Measurements from ENCODE around the gene ZNF239.
"Not testable (repeated sequence)": the region's sequence is repeated elsewhere in the genome, so short reads cannot be mapped to it uniquely, and the experiment has no call there.

The ZNF239 gene

DNA sequence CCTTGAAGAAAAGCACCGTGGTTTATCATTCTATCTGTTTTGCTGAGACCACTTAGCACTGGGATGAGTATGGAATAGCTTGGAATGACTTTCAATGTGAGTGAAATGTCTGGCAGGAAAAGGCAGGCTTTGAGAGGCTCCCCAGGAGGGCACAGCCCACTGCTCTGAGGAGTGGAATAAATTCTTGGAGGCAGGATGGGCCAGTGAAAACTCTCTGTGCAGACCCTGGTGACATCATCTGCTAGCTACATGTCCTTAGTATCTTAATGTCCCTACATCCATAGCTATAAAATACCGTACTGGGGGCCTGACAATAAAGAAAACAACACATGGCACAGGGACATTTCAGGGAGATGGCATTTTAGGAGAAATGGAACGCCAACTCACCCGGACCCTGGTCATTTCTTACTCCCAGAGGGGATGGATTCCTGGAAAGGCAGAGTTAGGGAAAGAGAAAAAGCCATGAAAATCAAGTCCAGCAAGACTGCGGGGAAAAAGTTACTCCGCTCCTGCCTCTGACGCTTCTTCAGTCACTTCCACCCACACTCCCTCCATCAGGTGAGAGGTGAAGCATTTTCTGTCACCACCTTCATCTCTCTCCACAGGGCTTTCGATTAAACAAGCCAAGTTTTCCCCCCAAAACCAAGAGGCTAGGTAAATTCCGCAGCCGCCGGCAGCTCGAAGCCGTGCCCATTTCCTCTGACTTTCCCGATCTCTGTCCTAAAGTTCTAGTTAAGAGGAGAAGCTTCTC lies 991 bp downstream of the ZNF239 start:
- TF ChIP-seq, protein P1, sequence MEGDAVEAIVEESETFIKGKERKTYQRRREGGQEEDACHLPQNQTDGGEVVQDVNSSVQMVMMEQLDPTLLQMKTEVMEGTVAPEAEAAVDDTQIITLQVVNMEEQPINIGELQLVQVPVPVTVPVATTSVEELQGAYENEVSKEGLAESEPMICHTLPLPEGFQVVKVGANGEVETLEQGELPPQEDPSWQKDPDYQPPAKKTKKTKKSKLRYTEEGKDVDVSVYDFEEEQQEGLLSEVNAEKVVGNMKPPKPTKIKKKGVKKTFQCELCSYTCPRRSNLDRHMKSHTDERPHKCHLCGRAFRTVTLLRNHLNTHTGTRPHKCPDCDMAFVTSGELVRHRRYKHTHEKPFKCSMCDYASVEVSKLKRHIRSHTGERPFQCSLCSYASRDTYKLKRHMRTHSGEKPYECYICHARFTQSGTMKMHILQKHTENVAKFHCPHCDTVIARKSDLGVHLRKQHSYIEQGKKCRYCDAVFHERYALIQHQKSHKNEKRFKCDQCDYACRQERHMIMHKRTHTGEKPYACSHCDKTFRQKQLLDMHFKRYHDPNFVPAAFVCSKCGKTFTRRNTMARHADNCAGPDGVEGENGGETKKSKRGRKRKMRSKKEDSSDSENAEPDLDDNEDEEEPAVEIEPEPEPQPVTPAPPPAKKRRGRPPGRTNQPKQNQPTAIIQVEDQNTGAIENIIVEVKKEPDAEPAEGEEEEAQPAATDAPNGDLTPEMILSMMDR (IDR thresholded peaks at IDR 0.05; ENCODE audit: poor library complexity, severe bottlenecking), result no peak
- DNase-seq (ENCODE audit: low spot score), result no peak
- peaks cover 4% of the 10 kb centered on the region for H3K4me1 ChIP-seq (ENCODE audit: insufficient read depth, poor library complexity, severe bottlenecking)
- no peaks in the 10 kb centered on the region for H3K9me3 ChIP-seq (ENCODE audit: severe bottlenecking)
- peak overlapping the region; percentile 17 for H3K27ac ChIP-seq (ENCODE audit: poor library complexity, severe bottlenecking)
- H3K4me3 ChIP-seq (ENCODE audit: severe bottlenecking), result peak overlapping the region; percentile 38
- H3K27me3 ChIP-seq (ENCODE audit: insufficient read depth, poor library complexity, severe bottlenecking), result no peaks in the 10 kb centered on the region
- no peak for ATAC-seq (ENCODE audit: low read depth)
- H3K36me3 ChIP-seq (ENCODE audit: low read depth), result 0 out of 2 replicates have a peak, but pooled peaks cover 3% of the 10 kb centered on the region

- no peaks in the 10 kb centered on the region for H3K9me3 ChIP-seq (ENCODE audit: severe bottlenecking)
- H3K36me3 ChIP-seq (ENCODE audit: low read depth), result peaks cover 3% of the 10 kb centered on the region; the same call in 1 of the 2 replicates
- no peaks in the 10 kb centered on the region for H3K27me3 ChIP-seq (ENCODE audit: insufficient read depth, poor library complexity, severe bottlenecking)
- H3K4me1 ChIP-seq (ENCODE audit: insufficient read depth, poor library complexity, severe bottlenecking), result peaks cover 4% of the 10 kb centered on the region
- H3K4me3 ChIP-seq (ENCODE audit: severe bottlenecking), result no peak overlapping the region
- ATAC-seq (ENCODE audit: low read depth), result no peak
- TF ChIP-seq, protein P1 (IDR thresholded peaks at IDR 0.05; ENCODE audit: poor library complexity, severe bottlenecking), result no peak
- DNase-seq (ENCODE audit: low spot score), result no peak
- H3K27ac ChIP-seq (ENCODE audit: poor library complexity, severe bottlenecking), result no peak overlapping the region
These were observed 3.4 kb downstream of the ZNF239 start for GRCh38 chr10:43570971-43571370.

GRCh38 chr10:43569681-43570080 lies 4.7 kb downstream of the ZNF239 start:
- H3K27me3 ChIP-seq (ENCODE audit: insufficient read depth, poor library complexity, severe bottlenecking), result no peaks in the 10 kb centered on the region
- TF ChIP-seq, protein P1 (IDR thresholded peaks at IDR 0.05; ENCODE audit: poor library complexity, severe bottlenecking), result no peak
- peaks cover 3% of the 10 kb centered on the region; the same call in 1 of the 2 replicates for H3K36me3 ChIP-seq (ENCODE audit: low read depth)
- H3K4me3 ChIP-seq (ENCODE audit: severe bottlenecking), result no peak overlapping the region
- DNase-seq (ENCODE audit: low spot score) (no peak), ATAC-seq (ENCODE audit: low read depth) (no peak)
- peaks cover 1% of the 10 kb centered on the region for H3K4me1 ChIP-seq (ENCODE audit: insufficient read depth, poor library complexity, severe bottlenecking)
- no peaks in the 10 kb centered on the region for H3K9me3 ChIP-seq (ENCODE audit: severe bottlenecking)
- no peak overlapping the region for H3K27ac ChIP-seq (ENCODE audit: poor library complexity, severe bottlenecking)

- Histone ChIP-seq H3K36me3 (ENCODE audit: low read depth) (peaks cover 6% of the 10 kb centered on the region), H3K27ac (ENCODE audit: poor library complexity, severe bottlenecking) (no peak overlapping the region), H3K9me3 (ENCODE audit: severe bottlenecking) (no peaks in the 10 kb centered on the region), H3K4me1 (ENCODE audit: insufficient read depth, poor library complexity, severe bottlenecking) (no peaks in the 10 kb centered on the region), H3K4me3 (ENCODE audit: severe bottlenecking) (no peak overlapping the region), H3K27me3 (ENCODE audit: insufficient read depth, poor library complexity, severe bottlenecking) (no peaks in the 10 kb centered on the region)
- TF ChIP-seq, protein P1 (IDR thresholded peaks at IDR 0.05; ENCODE audit: poor library complexity, severe bottlenecking), result no peak
- no peak for ATAC-seq (ENCODE audit: low read depth)
- DNase-seq (ENCODE audit: low spot score), result no peak
These were observed 17.2 kb downstream of the ZNF239 start for GRCh38 chr10:43557214-43557613.

GRCh38 chr10:43543746-43544145 lies 30.7 kb downstream of the ZNF239 start:
- not testable (repeated sequence) for H3K36me3 ChIP-seq (ENCODE audit: low read depth); H3K4me3 ChIP-seq (ENCODE audit: severe bottlenecking); H3K27me3 ChIP-seq (ENCODE audit: insufficient read depth, poor library complexity, severe bottlenecking); H3K4me1 ChIP-seq (ENCODE audit: insufficient read depth, poor library complexity, severe bottlenecking); DNase-seq (ENCODE audit: low spot score); H3K27ac ChIP-seq (ENCODE audit: poor library complexity, severe bottlenecking); ATAC-seq (ENCODE audit: low read depth); H3K9me3 ChIP-seq (ENCODE audit: severe bottlenecking)

Data from RWPE2 (cell line).